ENCODE measurements around the gene SHC2. TPM values are rescaled to one million over a fixed set of nuclear protein-coding genes. Genes with fewer than 3 reads are reported as not detected.
A peak's percentile ranks its signal among the peaks of the same experiment; 100 is the strongest.

The SHC2 gene
- total and polyA plus RNA-seq, 9 of the 15 experiments (the other 6 are each of a cell fraction or from before 2014, with no cell fraction given), result 0.14 to 0.36 (median 0.17) TPM; not detected in 5

DNA sequence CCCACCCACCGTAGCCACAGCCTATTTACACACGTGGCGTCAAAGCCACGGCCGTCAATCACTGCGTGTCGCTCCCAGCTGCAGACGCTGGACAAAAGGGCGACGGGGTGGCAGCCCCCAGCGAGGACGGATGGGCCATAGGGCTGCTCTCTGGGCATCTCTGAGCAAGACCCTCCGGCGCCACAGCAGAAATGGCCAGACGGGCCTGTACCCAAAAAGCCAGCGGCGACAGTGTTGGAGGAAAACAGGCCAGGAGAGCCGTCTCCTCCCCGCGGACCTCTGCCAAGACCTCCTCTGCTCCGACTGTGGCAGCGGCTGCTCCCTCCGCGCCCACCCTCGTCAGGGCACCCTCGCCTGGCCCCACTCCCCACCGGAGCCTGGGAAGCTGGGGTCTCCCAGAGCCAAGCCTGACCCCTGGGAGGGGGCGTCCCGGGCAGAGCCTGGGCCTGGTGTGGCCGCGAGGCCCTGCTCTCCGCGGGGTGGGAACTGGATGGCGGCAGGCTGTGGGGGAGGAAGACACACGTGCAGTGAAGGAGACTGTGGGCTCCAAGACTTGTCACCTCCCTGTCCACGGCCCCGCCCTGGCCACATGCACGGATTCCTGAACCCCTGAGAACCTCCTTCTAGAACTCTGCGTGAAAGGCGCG, 54.6 kb downstream of the SHC2 start:
- no peaks in the 10 kb centered on the region for H3K36me3 ChIP-seq (ENCODE audit: control insufficient read depth, insufficient read depth, low read length)
- H3K9me3 ChIP-seq (replicated peaks; ENCODE audit: control insufficient read depth, insufficient read depth, low read depth, low read length), result no peaks in the 10 kb centered on the region
- H2AFZ ChIP-seq (ENCODE audit: low read depth, low read length), result no peak overlapping the region
- BruUV-seq (replicated peaks), result no TSS peak
- no peaks in the 10 kb centered on the region for H3K9me1 ChIP-seq (ENCODE audit: control insufficient read depth, insufficient read depth, low read length)
- H3K27me3 ChIP-seq (ENCODE audit: control insufficient read depth in 2 of 2, insufficient read depth in 2 of 2, low read length in 2 of 2), result peaks cover 37 to 66% of the 10 kb centered on the region in 2 experiments; a peak in 4 of 5 replicates
- TF ChIP-seq, protein P1, sequence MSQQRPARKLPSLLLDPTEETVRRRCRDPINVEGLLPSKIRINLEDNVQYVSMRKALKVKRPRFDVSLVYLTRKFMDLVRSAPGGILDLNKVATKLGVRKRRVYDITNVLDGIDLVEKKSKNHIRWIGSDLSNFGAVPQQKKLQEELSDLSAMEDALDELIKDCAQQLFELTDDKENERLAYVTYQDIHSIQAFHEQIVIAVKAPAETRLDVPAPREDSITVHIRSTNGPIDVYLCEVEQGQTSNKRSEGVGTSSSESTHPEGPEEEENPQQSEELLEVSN (IDR thresholded peaks at IDR 0.05; ENCODE audit: borderline replicate concordance in 1 of 2, extremely low read depth in 1 of 2, insufficient read depth in 1 of 2, insufficient read length in 1 of 2, low read depth in 1 of 2, low read length in 1 of 2, poor library complexity in 1 of 2, severe bottlenecking in 1 of 2), result peak in 1 of 2 experiments; percentile 47
- TF ChIP-seq PKNOX1 (IDR thresholded peaks at IDR 0.05), result peak; percentile 60
- TF ChIP-seq BHLHE40 (IDR thresholded peaks at IDR 0.05; ENCODE audit: low read length), result 0 out of 2 replicates have a peak, but pooled peaks have one; percentile 19
- TF ChIP-seq CBFA2T2 (conservative IDR thresholded peaks at IDR 0.05), result no peak
- no peak for TF ChIP-seq NFIX (CRISPR knock-in tag; IDR thresholded peaks at IDR 0.05; ENCODE audit: low read depth)
- 0 out of 2 replicates have a peak, but pooled peaks cover 14% of the 10 kb centered on the region for H4K20me1 ChIP-seq (replicated peaks; ENCODE audit: control insufficient read depth, insufficient read depth, low read length)
- 6% methylated on average over 33 of the region's 41 CpGs for WGBS (ENCODE audit: insufficient coverage, low coverage, missing lambda C conversion rate)
- H3K4me2 ChIP-seq (ENCODE audit: insufficient read depth, low read length), result no peak overlapping the region
- H3K4me3 ChIP-seq, result no peak overlapping the region
- H3K79me2 ChIP-seq (ENCODE audit: control insufficient read depth, insufficient read depth, low read length), result no peaks in the 10 kb centered on the region
- ChIA-PET POLR2A (interaction anchor here (1.3 kb wide), 1 partner anchor 14 kb away, joined by 5 read pairs; no protein-coding TSS in a partner anchor), CTCF (ENCODE audit: low intra/inter-chr PET ratio) (no interaction called here)
- H3K4me1 ChIP-seq (replicated peaks in 1 of 2; ENCODE audit: control insufficient read depth in 2 of 2, insufficient read depth in 2 of 2, low read length in 2 of 2), result peaks cover 3 to 73% of the 10 kb centered on the region in 2 experiments; a peak in 2 of 5 replicates
- intact Hi-C loops (cut with micrococcal nuclease), result no loop called here
- H3K9ac ChIP-seq (ENCODE audit: insufficient read depth in 1 of 2, low read depth in 2 of 2, low read length in 2 of 2), result peak overlapping the region in 1 of 2 experiments; percentile 68; a peak in 1 of 4 replicates
- in situ Hi-C loops (cut with MboI), result no loop called here
- DNase-seq (ENCODE audit: extremely low read depth in 1 of 4, low spot score in 3 of 4), result no peak
- no peak overlapping the region for H3K27ac ChIP-seq (ENCODE audit: extremely low read depth, low read depth, low read length)
- no peak for ATAC-seq
- no peak for FAIRE-seq

Measured in K562 (cell line).